Spleen (tissue), 7 donors: ENCODE results near the gene COL26A1.

Source experiments
- CTCF ChIP-seq, 11 experiments: fragments of 200-600 bp in 7 of 11; fragments of 450-650 bp in 4 of 11; sonication (generic) in 4 of 11; IDR thresholded peaks in 8 of 11; conservative IDR thresholded peaks in 3 of 11; 1 replicate in 7 of 11; 2 replicates in 4 of 11; pipeline versions ENCODE4 v1.4.0 to v1.8.0; 2016 to 2021; ENCODE audit warnings: antibody characterized with exemption in 11 of 11, inconsistent platforms in 4 of 11, mild to moderate bottlenecking in 1 of 11
- POLR2AphosphoS5 ChIP-seq, 3 donors: sonication (generic); formaldehyde crosslinking; IDR thresholded peaks; one replicate each; pipeline ENCODE4 v1.5.1; 2017; ENCODE audit warnings: antibody characterized with exemption in 3 of 3
- donor health status: DM: no; HTN: no; CAD: no; lungs with moderate emphysema.
- donor health status: DM: no; HTN: no; CAD: no.
- donor health status: DM: no; HTN: no; CAD: no.

GRCh38 chr7:101363196-101363733, 590 bp downstream of the COL26A1 start:
- TF ChIP-seq CTCF (IDR thresholded peaks at IDR 0.05 in 8 of 11, conservative IDR thresholded peaks at IDR 0.05 in 3 of 11) (no peak), POLR2AphosphoS5 (IDR thresholded peaks at IDR 0.05) (no peak)
